H9 (cell line): Measurements from ENCODE around the gene RPE65. TPM values are rescaled to one million over a fixed set of nuclear protein-coding genes. Genes with fewer than 3 reads are reported as not detected.

ENCODE experiments used
- DNase-seq: peaks from one replicate; pipeline ENCODE4 v3.0.0-alpha.2; 2017
- H2AFZ ChIP-seq: one replicate; pipeline ENCODE4 v1.6.1; 2013; ENCODE audit warnings: mild to moderate bottlenecking, low read length, control low read depth, moderate library complexity
- H2AK5ac ChIP-seq: 2 replicates; pipeline ENCODE4 v1.6.1; 2013; ENCODE audit warnings: low read length, control low read depth, mixed read lengths; ENCODE audit not compliant: insufficient read length
- H2BK120ac ChIP-seq: one replicate; pipeline ENCODE4 v1.6.1; 2013; ENCODE audit warnings: low read depth, mild to moderate bottlenecking, low read length, control low read depth, inconsistent platforms; ENCODE audit not compliant: poor library complexity, severe bottlenecking
- H2BK12ac ChIP-seq: 2 replicates; pipeline ENCODE4 v1.6.1; 2013; ENCODE audit warnings: low read length, control low read depth, mixed read lengths, low read depth; ENCODE audit not compliant: insufficient read length
- H2BK15ac ChIP-seq: 2 replicates; pipeline ENCODE4 v1.6.1; 2013; ENCODE audit warnings: low read depth, low read length, control low read depth
- H2BK20ac ChIP-seq: one replicate; pipeline ENCODE4 v1.6.1; 2013; ENCODE audit warnings: low read depth, mild to moderate bottlenecking, low read length, control low read depth, inconsistent platforms; ENCODE audit not compliant: poor library complexity, severe bottlenecking
- H2BK5ac ChIP-seq: 2 replicates; pipeline ENCODE4 v1.6.1; 2013; ENCODE audit warnings: low read length, control low read depth, mixed read lengths; ENCODE audit not compliant: insufficient read length
- H3K14ac ChIP-seq: 2 replicates; pipeline ENCODE4 v1.6.1; 2013; ENCODE audit warnings: low read length, control low read depth; ENCODE audit not compliant: insufficient read depth
- H3K18ac ChIP-seq: 2 replicates; pipeline ENCODE4 v1.6.1; 2013; ENCODE audit warnings: low read depth, mild to moderate bottlenecking, mixed read lengths, low read length, control low read depth; ENCODE audit not compliant: insufficient read length
- H3K23ac ChIP-seq: 2 replicates; pipeline ENCODE4 v1.6.1; 2013; ENCODE audit warnings: low read length, control low read depth, mixed read lengths, low read depth; ENCODE audit not compliant: insufficient read length
- H3K23me2 ChIP-seq: 2 replicates; pipeline ENCODE4 v1.6.1; 2013; ENCODE audit warnings: low read depth, mild to moderate bottlenecking, mixed read lengths, low read length, control low read depth; ENCODE audit not compliant: insufficient read length, poor library complexity, severe bottlenecking
- H3K27ac ChIP-seq: 2 replicates; pipeline ENCODE4 v1.5.1; 2013; ENCODE audit warnings: low read length, control low read depth, mixed read lengths, low read depth; ENCODE audit not compliant: insufficient read length
- H3K27me3 ChIP-seq: 2 replicates; pipeline ENCODE4 v1.6.1; 2013; ENCODE audit warnings: low read length, control low read depth, inconsistent platforms; ENCODE audit not compliant: insufficient read depth
- H3K4ac ChIP-seq: 2 replicates; pipeline ENCODE4 v1.6.1; 2013; ENCODE audit warnings: low read depth, mild to moderate bottlenecking, control low read depth, inconsistent platforms, low read length, moderate library complexity
- H3K4me1 ChIP-seq: 2 replicates; pipeline ENCODE4 v1.6.1; 2013; ENCODE audit warnings: low read length, control low read depth, inconsistent platforms; ENCODE audit not compliant: insufficient read depth
- H3K4me2 ChIP-seq: 2 replicates; pipeline ENCODE4 v1.6.1; 2013; ENCODE audit warnings: low read length, control low read depth, mixed read lengths; ENCODE audit not compliant: insufficient read length, insufficient read depth
- H3K56ac ChIP-seq: 2 replicates; pipeline ENCODE4 v1.6.1; 2013; ENCODE audit warnings: low read depth, mild to moderate bottlenecking, mixed read lengths, low read length, control low read depth; ENCODE audit not compliant: insufficient read length
- H3K79me1 ChIP-seq: 2 replicates; pipeline ENCODE4 v1.6.1; 2013; ENCODE audit warnings: low read depth, mild to moderate bottlenecking, moderate library complexity, low read length, control low read depth, inconsistent platforms; ENCODE audit not compliant: insufficient read depth, poor library complexity, severe bottlenecking
- H3K79me2 ChIP-seq: 2 replicates; pipeline ENCODE4 v1.6.1; 2013; ENCODE audit warnings: low read length, control low read depth, inconsistent platforms; ENCODE audit not compliant: insufficient read depth
- H3K9ac ChIP-seq: 2 replicates; pipeline ENCODE4 v1.6.1; 2013; ENCODE audit warnings: low read length, control low read depth, mixed read lengths; ENCODE audit not compliant: insufficient read length; ENCODE audit errors: extremely low read depth
- H3K9me3 ChIP-seq: one replicate; pipeline ENCODE4 v1.6.1; 2013; ENCODE audit warnings: low read depth, low read length, inconsistent platforms; ENCODE audit not compliant: control insufficient read depth
- H3T11ph ChIP-seq: one replicate; pipeline ENCODE4 v1.6.1; 2013; ENCODE audit warnings: mild to moderate bottlenecking, low read length, control low read depth, inconsistent platforms
- H4K20me1 ChIP-seq: one replicate; pipeline ENCODE4 v1.6.1; 2013; ENCODE audit not compliant: control insufficient read depth, insufficient read length, insufficient read depth
- H4K5ac ChIP-seq: 2 replicates; pipeline ENCODE4 v1.6.1; 2013; ENCODE audit warnings: low read depth, mild to moderate bottlenecking, mixed read lengths, low read length, control low read depth; ENCODE audit not compliant: insufficient read length
- H4K8ac ChIP-seq: replicated peaks from 2 replicates; pipeline ENCODE4 v1.6.1; 2013; ENCODE audit warnings: low read length, control low read depth, mixed read lengths, low read depth; ENCODE audit not compliant: insufficient read length
- H4K91ac ChIP-seq: 2 replicates; pipeline ENCODE4 v1.6.1; 2013; ENCODE audit warnings: low read depth, mild to moderate bottlenecking, moderate library complexity, mixed read lengths, low read length, control low read depth; ENCODE audit not compliant: insufficient read length
- H3K27ac Mint-ChIP-seq, 3 experiments: 2 replicates in 2 of 3; 3 replicates in 1 of 3; pipeline ENCODE4 v1.8.0; 2020 to 2021; ENCODE audit warnings: mixed read lengths in 3 of 3, mild to moderate bottlenecking in 1 of 3, moderate library complexity in 1 of 3
- H3K27me3 Mint-ChIP-seq: 2 replicates; pipeline ENCODE4 v1.8.0; 2021; ENCODE audit warnings: low read depth, mild to moderate bottlenecking, moderate library complexity, mixed read lengths
- H3K36me3 Mint-ChIP-seq, 3 experiments: 2 replicates in 2 of 3; 3 replicates in 1 of 3; pipeline ENCODE4 v1.8.0; 2020 to 2021; ENCODE audit warnings: low read depth in 3 of 3, mixed read lengths in 3 of 3; ENCODE audit not compliant: insufficient read depth in 1 of 3
- H3K4me1 Mint-ChIP-seq, 2 experiments: 2 replicates each; pipeline ENCODE4 v1.8.0; 2020; ENCODE audit warnings: mixed read lengths in 2 of 2
- H3K4me3 Mint-ChIP-seq, 2 experiments: 2 replicates in 1 of 2; 3 replicates in 1 of 2; pipeline ENCODE4 v1.8.0; 2020 to 2021; ENCODE audit warnings: mild to moderate bottlenecking in 2 of 2, mixed read lengths in 2 of 2, moderate library complexity in 1 of 2
- H3K9me3 Mint-ChIP-seq, 2 experiments: 2 replicates in 1 of 2; 3 replicates in 1 of 2; pipeline ENCODE4 v1.8.0; 2020; ENCODE audit warnings: mild to moderate bottlenecking in 2 of 2, mixed read lengths in 2 of 2, moderate library complexity in 1 of 2
- WGBS: extraction: QIAGEN DNeasy Blood & Tissue Kit; methylation state at CpG from one replicate; pipeline ENCODE4 v1.1.7; 2013; ENCODE audit warnings: missing lambda C conversion rate, low lambda C conversion rate, mixed read lengths; ENCODE audit not compliant: insufficient read length; ENCODE audit errors: extremely low coverage; 5-methylcytosine and 5-hydroxymethylcytosine counted together
- total RNA-seq: library from RNA; stranded (reverse); gene quantifications from 2 replicates; pipeline ENCODE4 v1.2.1, GENCODE V29; 2021
- TF ChIP-seq, protein P1 (sequence below): fragments of 200-600 bp; sonication (generic); conservative IDR thresholded peaks from 3 replicates; pipeline ENCODE4 v1.8.0; 2021; ENCODE audit warnings: antibody characterized with exemption, mild to moderate bottlenecking

The RPE65 gene
- total RNA-seq, 1 experiment from 2014 or later: not detected

GRCh38 chr1:68460935-68461334 is 11.2 kb upstream of the RPE65 start:
- no peak overlapping the region for H2BK15ac ChIP-seq
- H2AFZ ChIP-seq: no peak overlapping the region
- no peak overlapping the region for H3K4ac ChIP-seq
- H4K91ac ChIP-seq: no peak overlapping the region
- no peak overlapping the region for H2BK120ac ChIP-seq
- no peaks in the 10 kb centered on the region for H3K79me2 ChIP-seq
- H3K23ac ChIP-seq: no peak overlapping the region
- Mint-ChIP-seq H3K9me3 (peaks cover 9 to 10% of the 10 kb centered on the region in 2 experiments), H3K4me3 (no peak overlapping the region), H3K4me1 (peaks cover 11 to 12% of the 10 kb centered on the region in 2 experiments), H3K36me3 (peaks cover 0 to 9% (median 4%) of the 10 kb centered on the region in 3 experiments; a peak in 5 of 7 replicates), H3K27me3 (peaks cover 20% of the 10 kb centered on the region), H3K27ac (no peak overlapping the region)
- no peaks in the 10 kb centered on the region for H3K79me1 ChIP-seq
- DNase-seq: no peak
- TF ChIP-seq, protein P1, sequence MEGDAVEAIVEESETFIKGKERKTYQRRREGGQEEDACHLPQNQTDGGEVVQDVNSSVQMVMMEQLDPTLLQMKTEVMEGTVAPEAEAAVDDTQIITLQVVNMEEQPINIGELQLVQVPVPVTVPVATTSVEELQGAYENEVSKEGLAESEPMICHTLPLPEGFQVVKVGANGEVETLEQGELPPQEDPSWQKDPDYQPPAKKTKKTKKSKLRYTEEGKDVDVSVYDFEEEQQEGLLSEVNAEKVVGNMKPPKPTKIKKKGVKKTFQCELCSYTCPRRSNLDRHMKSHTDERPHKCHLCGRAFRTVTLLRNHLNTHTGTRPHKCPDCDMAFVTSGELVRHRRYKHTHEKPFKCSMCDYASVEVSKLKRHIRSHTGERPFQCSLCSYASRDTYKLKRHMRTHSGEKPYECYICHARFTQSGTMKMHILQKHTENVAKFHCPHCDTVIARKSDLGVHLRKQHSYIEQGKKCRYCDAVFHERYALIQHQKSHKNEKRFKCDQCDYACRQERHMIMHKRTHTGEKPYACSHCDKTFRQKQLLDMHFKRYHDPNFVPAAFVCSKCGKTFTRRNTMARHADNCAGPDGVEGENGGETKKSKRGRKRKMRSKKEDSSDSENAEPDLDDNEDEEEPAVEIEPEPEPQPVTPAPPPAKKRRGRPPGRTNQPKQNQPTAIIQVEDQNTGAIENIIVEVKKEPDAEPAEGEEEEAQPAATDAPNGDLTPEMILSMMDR: no peak
- H2BK5ac ChIP-seq: no peak overlapping the region
- H3K27ac ChIP-seq: no peak overlapping the region
- H3K4me2 ChIP-seq: no peak overlapping the region
- H3K9ac ChIP-seq: no peak overlapping the region
- peaks cover 8% of the 10 kb centered on the region; the same call in 1 of the 2 replicates for H3K4me1 ChIP-seq
- no peak overlapping the region for H3K14ac ChIP-seq
- H4K5ac ChIP-seq: no peak overlapping the region
- H4K8ac ChIP-seq: no peak overlapping the region
- WGBS: no CpG with 5 or more reads among the region's 4 CpGs
- peaks cover 6% of the 10 kb centered on the region for H3K9me3 ChIP-seq
- no peak overlapping the region for H3K18ac ChIP-seq
- H3K56ac ChIP-seq: no peak overlapping the region
- H3K23me2 ChIP-seq: no peaks in the 10 kb centered on the region
- H2AK5ac ChIP-seq: no peak overlapping the region
- H3K27me3 ChIP-seq: no peaks in the 10 kb centered on the region
- no peak overlapping the region for H3T11ph ChIP-seq
- H2BK20ac ChIP-seq: no peak overlapping the region
- no peaks in the 10 kb centered on the region for H4K20me1 ChIP-seq
- no peak overlapping the region for H2BK12ac ChIP-seq
